ENCODE results near the gene SLC8A1.

SLC8A1 gene

GRCh38 chr2:40470822-40471813, 19.2 kb upstream of the SLC8A1 start:
- Histone ChIP-seq H2AFZ (ENCODE audit: insufficient read depth, low read length, poor library complexity) (no peak overlapping the region), H2BK5ac (ENCODE audit: low read depth, low read length, poor library complexity) (no peak overlapping the region), H4K8ac (ENCODE audit: low read depth, low read length) (no peak overlapping the region), H3K23ac (ENCODE audit: low read length) (no peak overlapping the region), H3K9ac (ENCODE audit: low read length) (no peak overlapping the region), H2BK120ac (ENCODE audit: insufficient read depth, low read length, poor library complexity) (no peak overlapping the region), H3K4me2 (ENCODE audit: low read length) (no peak overlapping the region), H3K14ac (ENCODE audit: low read length) (no peak overlapping the region), H3K4me3 (ENCODE audit: low read depth, low read length) (no peak overlapping the region), H3K4me1 (ENCODE audit: control insufficient read depth in 1 of 2, insufficient read depth in 2 of 2, low read length in 2 of 2) (no peaks in the 10 kb centered on the region), H2BK12ac (ENCODE audit: low read length) (no peak overlapping the region), H3K9me3 (ENCODE audit: insufficient read depth, low read depth, low read length) (no peaks in the 10 kb centered on the region), H3K27ac (ENCODE audit: low read depth, low read length) (no peak overlapping the region), H3K36me3 (ENCODE audit: control insufficient read depth in 1 of 2, insufficient read depth in 2 of 2, low read length in 2 of 2) (no peaks in the 10 kb centered on the region), H3K79me2 (ENCODE audit: control insufficient read depth, insufficient read depth, low read length, poor library complexity) (no peaks in the 10 kb centered on the region), H3K27me3 (ENCODE audit: insufficient read depth, low read length) (no peaks in the 10 kb centered on the region), H4K12ac (ENCODE audit: low read depth, low read length) (no peak overlapping the region), H2AK5ac (ENCODE audit: low read length) (no peak overlapping the region), H4K91ac (ENCODE audit: low read depth, low read length) (no peak overlapping the region), H3K79me1 (ENCODE audit: low read length) (no peaks in the 10 kb centered on the region), H3K4ac (ENCODE audit: low read depth, low read length) (no peak overlapping the region), H3K18ac (ENCODE audit: low read length) (no peak overlapping the region)
- DNase-seq, result no peak
- WGBS (ENCODE audit: extremely low coverage, insufficient coverage, insufficient read length), result no CpG with 5 or more reads among the region's 5 CpGs

GRCh38 chr2:40466935-40467572, 15.2 kb upstream of the SLC8A1 start:
- Histone ChIP-seq H3K4me3 (ENCODE audit: low read depth, low read length) (no peak overlapping the region), H3K4ac (ENCODE audit: low read depth, low read length) (no peak overlapping the region), H3K4me1 (ENCODE audit: control insufficient read depth in 1 of 2, insufficient read depth in 2 of 2, low read length in 2 of 2) (no peaks in the 10 kb centered on the region), H3K27ac (ENCODE audit: low read depth, low read length) (no peak overlapping the region), H3K79me2 (ENCODE audit: control insufficient read depth, insufficient read depth, low read length, poor library complexity) (no peaks in the 10 kb centered on the region), H4K12ac (ENCODE audit: low read depth, low read length) (no peak overlapping the region), H2BK12ac (ENCODE audit: low read length) (no peak overlapping the region), H2BK5ac (ENCODE audit: low read depth, low read length, poor library complexity) (no peak overlapping the region), H3K4me2 (ENCODE audit: low read length) (no peak overlapping the region), H3K18ac (ENCODE audit: low read length) (no peak overlapping the region), H4K8ac (ENCODE audit: low read depth, low read length) (no peak overlapping the region), H3K9ac (ENCODE audit: low read length) (no peak overlapping the region), H3K79me1 (ENCODE audit: low read length) (no peaks in the 10 kb centered on the region), H3K36me3 (ENCODE audit: control insufficient read depth in 1 of 2, insufficient read depth in 2 of 2, low read length in 2 of 2) (no peaks in the 10 kb centered on the region), H3K27me3 (ENCODE audit: insufficient read depth, low read length) (no peaks in the 10 kb centered on the region), H4K91ac (ENCODE audit: low read depth, low read length) (no peak overlapping the region), H2BK120ac (ENCODE audit: insufficient read depth, low read length, poor library complexity) (no peak overlapping the region), H2AK5ac (ENCODE audit: low read length) (no peak overlapping the region), H3K9me3 (ENCODE audit: insufficient read depth, low read depth, low read length) (no peaks in the 10 kb centered on the region), H3K14ac (ENCODE audit: low read length) (no peak overlapping the region), H3K23ac (ENCODE audit: low read length) (no peak overlapping the region), H2AFZ (ENCODE audit: insufficient read depth, low read length, poor library complexity) (no peak overlapping the region)
- WGBS (ENCODE audit: extremely low coverage, insufficient coverage, insufficient read length), result no CpG with 5 or more reads among the region's 2 CpGs
- DNase-seq, result no peak

- Histone ChIP-seq H3K79me2 (ENCODE audit: control insufficient read depth, insufficient read depth, low read length, poor library complexity) (no peaks in the 10 kb centered on the region), H3K4ac (ENCODE audit: low read depth, low read length) (no peak overlapping the region), H3K36me3 (ENCODE audit: control insufficient read depth in 1 of 2, insufficient read depth in 2 of 2, low read length in 2 of 2) (no peaks in the 10 kb centered on the region), H3K4me2 (ENCODE audit: low read length) (no peak overlapping the region), H3K14ac (ENCODE audit: low read length) (no peak overlapping the region), H2AFZ (ENCODE audit: insufficient read depth, low read length, poor library complexity) (no peak overlapping the region), H3K79me1 (ENCODE audit: low read length) (no peaks in the 10 kb centered on the region), H4K12ac (ENCODE audit: low read depth, low read length) (no peak overlapping the region), H4K91ac (ENCODE audit: low read depth, low read length) (no peak overlapping the region), H3K27ac (ENCODE audit: low read depth, low read length) (no peak overlapping the region), H2BK120ac (ENCODE audit: insufficient read depth, low read length, poor library complexity) (no peak overlapping the region), H3K23ac (ENCODE audit: low read length) (no peak overlapping the region), H3K18ac (ENCODE audit: low read length) (no peak overlapping the region), H3K4me1 (ENCODE audit: control insufficient read depth in 1 of 2, insufficient read depth in 2 of 2, low read length in 2 of 2) (no peaks in the 10 kb centered on the region), H3K27me3 (ENCODE audit: insufficient read depth, low read length) (no peaks in the 10 kb centered on the region), H3K4me3 (ENCODE audit: low read depth, low read length) (no peak overlapping the region), H2BK12ac (ENCODE audit: low read length) (no peak overlapping the region), H3K9ac (ENCODE audit: low read length) (no peak overlapping the region), H2AK5ac (ENCODE audit: low read length) (no peak overlapping the region), H3K9me3 (ENCODE audit: insufficient read depth, low read depth, low read length) (no peaks in the 10 kb centered on the region), H2BK5ac (ENCODE audit: low read depth, low read length, poor library complexity) (no peak overlapping the region), H4K8ac (ENCODE audit: low read depth, low read length) (no peak overlapping the region)
- WGBS (ENCODE audit: extremely low coverage, insufficient coverage, insufficient read length), result no CpG with 5 or more reads among the region's 3 CpGs
- no peak for DNase-seq
These were observed 14.5 kb upstream of the SLC8A1 start for GRCh38 chr2:40466332-40466906.

- Histone ChIP-seq H3K9ac (ENCODE audit: low read length) (no peak overlapping the region), H2AFZ (ENCODE audit: insufficient read depth, low read length, poor library complexity) (no peak overlapping the region), H3K4me3 (ENCODE audit: low read depth, low read length) (no peak overlapping the region), H3K27ac (ENCODE audit: low read depth, low read length) (no peak overlapping the region), H2BK5ac (ENCODE audit: low read depth, low read length, poor library complexity) (no peak overlapping the region), H3K79me1 (ENCODE audit: low read length) (no peaks in the 10 kb centered on the region), H3K14ac (ENCODE audit: low read length) (no peak overlapping the region), H3K4me2 (ENCODE audit: low read length) (no peak overlapping the region), H3K4me1 (ENCODE audit: control insufficient read depth in 1 of 2, insufficient read depth in 2 of 2, low read length in 2 of 2) (peaks cover 0 to 3% of the 10 kb centered on the region in 2 experiments), H3K23ac (ENCODE audit: low read length) (no peak overlapping the region), H4K12ac (ENCODE audit: low read depth, low read length) (no peak overlapping the region), H3K18ac (ENCODE audit: low read length) (no peak overlapping the region), H3K9me3 (ENCODE audit: insufficient read depth, low read depth, low read length) (no peaks in the 10 kb centered on the region), H3K79me2 (ENCODE audit: control insufficient read depth, insufficient read depth, low read length, poor library complexity) (no peaks in the 10 kb centered on the region), H2BK120ac (ENCODE audit: insufficient read depth, low read length, poor library complexity) (no peak overlapping the region), H2AK5ac (ENCODE audit: low read length) (no peak overlapping the region), H4K8ac (ENCODE audit: low read depth, low read length) (no peak overlapping the region), H2BK12ac (ENCODE audit: low read length) (no peak overlapping the region), H3K4ac (ENCODE audit: low read depth, low read length) (no peak overlapping the region), H3K27me3 (ENCODE audit: insufficient read depth, low read length) (no peaks in the 10 kb centered on the region), H4K91ac (ENCODE audit: low read depth, low read length) (no peak overlapping the region), H3K36me3 (ENCODE audit: control insufficient read depth in 1 of 2, insufficient read depth in 2 of 2, low read length in 2 of 2) (no peaks in the 10 kb centered on the region)
- no peak for DNase-seq
- WGBS (ENCODE audit: extremely low coverage, insufficient coverage, insufficient read length), result no CpG with 5 or more reads among the region's 8 CpGs
These were observed 11.2 kb upstream of the SLC8A1 start for GRCh38 chr2:40463112-40463511.
